Measurements from ENCODE around the gene HS3ST3A1.

The HS3ST3A1 gene

GRCh38 chr17:13546851-13547250 is 54.9 kb downstream of the HS3ST3A1 start:
- no peak for FAIRE-seq
- no peak for DNase-seq (ENCODE audit: insufficient read length, low spot score)
- TF ChIP-seq POLR2A (IDR thresholded peaks at IDR 0.05; ENCODE audit: low read depth, low read length): no peak

GRCh38 chr17:13545941-13546340 is 55.8 kb downstream of the HS3ST3A1 start:
- no peak for FAIRE-seq
- no peak for TF ChIP-seq POLR2A (IDR thresholded peaks at IDR 0.05; ENCODE audit: low read depth, low read length)

DNA sequence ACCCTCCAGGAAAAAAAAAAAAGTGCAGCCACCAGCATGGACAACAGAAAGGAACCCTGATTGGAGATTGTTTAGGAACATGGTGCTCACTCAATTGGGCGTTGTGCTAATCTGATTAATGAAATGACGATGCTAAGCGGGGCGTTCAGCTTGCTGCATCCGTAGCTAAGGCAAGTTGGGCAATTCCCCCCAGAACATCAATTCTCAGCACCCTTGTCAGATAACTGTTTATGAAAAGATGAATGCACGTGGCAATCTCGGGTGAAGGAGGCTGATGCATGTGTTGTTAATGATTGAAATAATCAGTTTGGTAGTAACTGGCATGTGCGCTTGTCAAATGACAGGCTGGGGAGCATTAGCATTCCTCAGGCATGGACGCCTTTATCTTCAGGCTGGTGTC is 57.0 kb downstream of the HS3ST3A1 start:
- TF ChIP-seq POLR2A (IDR thresholded peaks at IDR 0.05; ENCODE audit: low read depth, low read length): no peak
- FAIRE-seq: no peak
- peak; percentile 7 for DNase-seq (ENCODE audit: insufficient read length, low spot score)

More at GRCh38 chr17:13545941-13546340, 55.8 kb downstream of the HS3ST3A1 start:
- DNase-seq (ENCODE audit: insufficient read length, low spot score): no peak

DNA sequence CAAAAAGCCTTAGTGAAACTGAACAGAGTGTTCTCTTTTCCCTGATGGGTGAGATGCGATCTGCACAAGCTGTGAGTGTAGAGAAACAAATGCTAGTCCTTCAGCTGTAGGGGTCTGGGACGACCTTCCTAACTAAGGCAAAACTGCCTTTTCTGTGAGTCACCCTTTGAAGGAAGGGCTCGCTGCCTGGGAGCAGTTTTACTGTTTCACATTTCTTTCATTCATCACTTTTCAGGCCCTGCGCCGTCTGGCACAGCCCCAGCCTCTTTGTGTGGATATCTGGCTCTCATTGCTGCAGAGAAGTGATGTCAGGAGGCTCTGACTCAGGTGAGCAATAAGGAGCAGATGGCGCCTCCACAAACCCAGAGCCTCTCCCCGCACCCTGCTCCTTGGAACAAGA is 57.4 kb downstream of the HS3ST3A1 start:
- no peak for TF ChIP-seq POLR2A (IDR thresholded peaks at IDR 0.05; ENCODE audit: low read depth, low read length)
- DNase-seq (ENCODE audit: insufficient read length, low spot score) (peak; percentile 56), FAIRE-seq (peak; percentile 89)

DNA sequence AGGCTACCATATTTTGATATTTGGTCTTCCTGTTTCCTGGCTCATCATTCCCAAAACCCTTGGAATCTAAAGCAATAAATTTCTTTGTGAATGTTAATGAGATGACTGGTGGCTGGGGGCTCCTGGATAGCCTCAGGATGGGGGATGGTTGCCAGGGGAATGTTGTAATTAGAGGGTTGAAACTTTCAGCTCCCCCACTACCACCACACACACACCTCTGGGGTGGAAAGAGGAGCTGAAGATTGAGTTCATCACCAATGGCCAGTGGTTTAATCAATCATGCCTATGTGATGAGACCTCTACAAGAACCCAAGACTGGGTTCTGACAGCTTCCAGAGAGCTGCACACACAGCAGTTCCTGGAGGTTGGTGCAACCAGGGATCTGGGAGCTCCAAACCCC is 59.1 kb downstream of the HS3ST3A1 start:
- FAIRE-seq (no peak), DNase-seq (ENCODE audit: insufficient read length, low spot score) (no peak)
- no peak for TF ChIP-seq POLR2A (IDR thresholded peaks at IDR 0.05; ENCODE audit: low read depth, low read length)

- FAIRE-seq (peak; percentile 85), DNase-seq (ENCODE audit: insufficient read length, low spot score) (peak; percentile 49)
- TF ChIP-seq POLR2A (IDR thresholded peaks at IDR 0.05; ENCODE audit: low read depth, low read length): no peak
Observed at GRCh38 chr17:13541032-13541480, 60.7 kb downstream of the HS3ST3A1 start.

- no peak for DNase-seq (ENCODE audit: insufficient read length, low spot score)
- TF ChIP-seq POLR2A (IDR thresholded peaks at IDR 0.05; ENCODE audit: low read depth, low read length): no peak
- no peak for FAIRE-seq
Observed at GRCh38 chr17:13540546-13540945, 61.2 kb downstream of the HS3ST3A1 start.

DNA sequence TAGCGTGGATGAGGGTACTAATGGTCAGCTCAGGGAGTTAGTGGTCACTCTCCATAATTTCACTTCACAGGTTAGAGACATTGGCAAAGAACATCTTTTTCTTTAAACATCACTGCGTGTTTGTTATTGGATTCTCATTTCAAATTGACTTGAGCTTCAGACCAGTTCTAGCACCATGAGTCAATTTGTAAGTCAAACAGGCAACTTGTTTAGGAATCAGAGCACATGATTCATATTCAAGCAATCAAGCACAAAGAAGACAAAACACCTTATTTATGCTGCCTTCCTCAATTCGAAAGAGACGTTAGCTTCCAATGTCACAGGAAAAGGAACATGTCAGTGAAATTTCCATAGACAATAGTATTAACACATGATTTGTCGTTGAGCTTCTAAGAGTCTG is 62.3 kb downstream of the HS3ST3A1 start:
- DNase-seq (ENCODE audit: insufficient read length, low spot score): no peak
- no peak for TF ChIP-seq POLR2A (IDR thresholded peaks at IDR 0.05; ENCODE audit: low read depth, low read length)
- FAIRE-seq: peak; percentile 27

DNA sequence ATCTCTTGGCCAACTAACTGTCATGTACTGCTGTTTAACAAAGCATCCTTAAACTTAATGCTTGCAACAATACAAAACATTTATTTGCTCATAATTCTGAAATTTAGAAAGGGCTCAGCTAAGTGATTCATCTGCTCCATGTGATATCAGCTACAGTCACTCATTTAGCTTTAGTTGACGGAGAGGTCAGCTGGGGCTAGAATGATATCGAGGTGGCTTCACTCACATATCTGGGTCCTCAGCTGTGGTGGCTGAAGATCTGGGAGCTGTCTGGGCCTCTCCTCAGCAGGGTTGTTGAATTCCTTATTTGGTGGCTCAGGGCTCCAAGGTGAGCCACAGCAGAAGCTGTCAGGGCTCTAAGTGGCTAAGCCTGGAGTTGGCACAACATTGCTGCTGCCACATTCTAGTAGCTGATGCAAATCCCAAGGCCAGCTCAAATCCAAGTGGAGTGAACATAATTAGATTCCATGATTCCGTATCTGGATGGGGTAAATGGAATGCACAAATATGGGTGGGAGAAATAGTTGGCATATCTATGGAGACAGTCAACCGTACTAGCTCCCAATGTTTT is 62.8 kb downstream of the HS3ST3A1 start:
- TF ChIP-seq POLR2A (IDR thresholded peaks at IDR 0.05; ENCODE audit: low read depth, low read length): no peak
- FAIRE-seq (no peak), DNase-seq (ENCODE audit: insufficient read length, low spot score) (no peak)

GRCh38 chr17:13537871-13538643 is 63.7 kb downstream of the HS3ST3A1 start:
- no peak for TF ChIP-seq POLR2A (IDR thresholded peaks at IDR 0.05; ENCODE audit: low read depth, low read length)
- no peak for FAIRE-seq
- no peak for DNase-seq (ENCODE audit: insufficient read length, low spot score)

DNA sequence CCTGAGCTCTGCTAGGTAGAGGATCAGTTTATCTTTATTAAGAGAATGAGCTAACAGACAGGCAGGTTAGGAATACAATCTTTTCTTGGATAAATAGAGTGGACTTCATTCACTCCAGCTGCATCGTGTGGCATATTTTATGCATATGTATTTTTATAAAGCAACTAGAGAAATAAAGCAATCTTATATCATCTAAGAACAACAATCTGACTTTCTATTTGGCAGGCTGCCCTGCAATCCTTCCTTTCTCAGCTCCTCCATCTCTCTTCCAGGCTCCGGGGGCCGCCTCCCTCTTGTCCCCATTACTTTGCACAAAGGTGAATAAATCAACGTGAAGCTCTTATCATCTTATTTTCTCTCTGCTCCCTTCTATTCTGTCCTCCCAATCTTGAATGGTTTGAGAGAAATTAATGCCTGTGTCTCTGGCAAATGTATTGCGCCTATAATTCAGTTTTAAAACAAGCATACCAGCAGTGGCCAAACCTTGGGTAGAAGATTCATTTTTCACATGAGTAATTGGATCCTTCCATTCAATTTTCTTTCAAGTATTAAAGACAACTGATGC is 64.5 kb downstream of the HS3ST3A1 start:
- FAIRE-seq (no peak), DNase-seq (ENCODE audit: insufficient read length, low spot score) (no peak)
- TF ChIP-seq POLR2A (IDR thresholded peaks at IDR 0.05; ENCODE audit: low read depth, low read length): no peak

DNA sequence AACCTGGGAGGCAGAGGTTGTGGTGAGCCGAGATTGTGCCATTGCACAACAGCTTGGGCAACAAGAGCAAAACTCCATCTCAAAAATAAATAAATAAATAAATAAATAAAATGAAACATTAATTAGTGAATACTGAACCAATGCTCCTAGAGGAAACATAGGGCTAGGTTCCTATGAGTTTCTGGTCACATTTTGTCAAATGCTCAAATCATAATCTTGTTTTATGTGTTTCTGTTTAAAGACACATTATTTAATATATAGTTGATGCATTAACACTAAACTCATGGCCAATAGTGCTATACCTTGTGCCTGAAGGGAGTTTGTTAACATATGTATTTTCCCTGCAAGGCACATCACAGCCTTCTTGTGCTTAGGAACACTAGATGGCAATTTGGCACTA is 66.8 kb downstream of the HS3ST3A1 start:
- FAIRE-seq: no peak
- no peak for TF ChIP-seq POLR2A (IDR thresholded peaks at IDR 0.05; ENCODE audit: low read depth, low read length)
- no peak for DNase-seq (ENCODE audit: insufficient read length, low spot score)

GRCh38 chr17:13531721-13532120 is 70.0 kb downstream of the HS3ST3A1 start:
- no peak for DNase-seq (ENCODE audit: insufficient read length, low spot score)

DNA sequence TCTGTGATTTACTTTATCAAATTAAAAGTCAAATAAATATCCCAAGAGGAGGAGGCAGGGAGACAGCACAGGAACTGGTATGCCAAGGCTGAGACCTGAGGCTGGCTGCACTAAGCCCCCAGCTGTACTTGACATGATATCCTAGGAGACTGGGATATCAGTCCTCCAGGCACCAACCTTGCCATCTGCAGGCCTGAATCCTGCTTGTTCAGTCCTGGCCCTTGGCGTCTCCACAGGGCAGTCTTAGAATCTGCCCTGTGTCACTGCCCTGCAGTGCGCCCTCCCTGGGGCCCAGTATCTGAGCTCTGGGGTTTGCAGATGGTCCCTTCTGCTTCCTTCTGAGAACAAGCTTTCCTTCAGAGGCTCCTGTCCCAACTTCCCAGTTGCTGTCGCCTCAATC is 75.9 kb downstream of the HS3ST3A1 start:
- FAIRE-seq (no peak), DNase-seq (ENCODE audit: insufficient read length, low spot score) (no peak)
- TF ChIP-seq POLR2A (IDR thresholded peaks at IDR 0.05; ENCODE audit: low read depth, low read length): no peak

More at GRCh38 chr17:13531721-13532120, 70.0 kb downstream of the HS3ST3A1 start:
- FAIRE-seq: peak; percentile 27
- no peak for TF ChIP-seq POLR2A (IDR thresholded peaks at IDR 0.05; ENCODE audit: low read depth, low read length)

DNA sequence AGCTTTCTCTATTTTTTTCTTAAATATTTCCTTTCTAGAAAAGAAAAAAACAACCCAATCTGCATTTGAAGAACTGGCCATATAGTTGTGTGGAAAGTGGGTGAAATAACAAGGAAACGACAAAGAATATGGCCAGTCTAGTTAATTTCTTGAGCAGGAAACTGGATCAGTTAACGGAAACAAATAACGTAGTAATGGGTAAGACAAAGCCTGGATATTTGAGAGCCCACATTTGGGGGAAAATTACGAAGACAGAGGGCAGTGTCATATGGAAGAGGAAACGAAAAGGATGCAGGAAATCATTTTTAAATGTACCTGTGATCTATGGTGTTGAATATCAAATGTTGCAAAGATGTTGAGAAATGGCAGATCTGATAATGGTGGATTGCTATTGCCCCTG is 78.6 kb downstream of the HS3ST3A1 start:
- no peak for FAIRE-seq
- no peak for TF ChIP-seq POLR2A (IDR thresholded peaks at IDR 0.05; ENCODE audit: low read depth, low read length)

More for the DNA sequence above, 78.6 kb downstream of the HS3ST3A1 start:
- no peak for DNase-seq (ENCODE audit: insufficient read length, low spot score)

Data from H54 (cell line).